ENCODE data around the gene ADIPOR2.
"Not testable (repeated sequence)": the region's sequence is repeated elsewhere in the genome, so short reads cannot be mapped to it uniquely, and the experiment has no call there.

The ADIPOR2 gene

GRCh38 chr12:1703771-1704722 is 13.2 kb downstream of the ADIPOR2 start:
- TF ChIP-seq CTCF (IDR thresholded peaks at IDR 0.05; ENCODE audit: insufficient read depth, low read length, poor library complexity, severe bottlenecking): no peak
- H3K4me3 ChIP-seq (replicated peaks; ENCODE audit: low read depth, low read length): no peak overlapping the region
- H3K36me3 ChIP-seq (ENCODE audit: control insufficient read depth, insufficient read depth, low read length): no peaks in the 10 kb centered on the region
- DNase-seq (ENCODE audit: extremely low read depth, insufficient read length): no peak
- H3K27me3 ChIP-seq (replicated peaks; ENCODE audit: control insufficient read depth, insufficient read depth, low read length): no peaks in the 10 kb centered on the region

GRCh38 chr12:1705774-1706631 is 15.1 kb downstream of the ADIPOR2 start:
- no peak for DNase-seq (ENCODE audit: extremely low read depth, insufficient read length)
- no peak overlapping the region for H3K4me3 ChIP-seq (replicated peaks; ENCODE audit: low read depth, low read length)
- no peak for TF ChIP-seq CTCF (IDR thresholded peaks at IDR 0.05; ENCODE audit: insufficient read depth, low read length, poor library complexity, severe bottlenecking)
- no peaks in the 10 kb centered on the region for H3K36me3 ChIP-seq (ENCODE audit: control insufficient read depth, insufficient read depth, low read length)
- no peaks in the 10 kb centered on the region for H3K27me3 ChIP-seq (replicated peaks; ENCODE audit: control insufficient read depth, insufficient read depth, low read length)

- DNase-seq (ENCODE audit: extremely low read depth, insufficient read length): no peak
- H3K27me3 ChIP-seq (replicated peaks; ENCODE audit: control insufficient read depth, insufficient read depth, low read length): no peaks in the 10 kb centered on the region
- no peak for TF ChIP-seq CTCF (IDR thresholded peaks at IDR 0.05; ENCODE audit: insufficient read depth, low read length, poor library complexity, severe bottlenecking)
- H3K4me3 ChIP-seq (replicated peaks; ENCODE audit: low read depth, low read length): no peak overlapping the region
- no peaks in the 10 kb centered on the region for H3K36me3 ChIP-seq (ENCODE audit: control insufficient read depth, insufficient read depth, low read length)
Observed at GRCh38 chr12:1706632-1706980, 15.7 kb downstream of the ADIPOR2 start.

- DNase-seq (ENCODE audit: extremely low read depth, insufficient read length): no peak
- Histone ChIP-seq H3K27me3 (replicated peaks; ENCODE audit: control insufficient read depth, insufficient read depth, low read length) (no peaks in the 10 kb centered on the region), H3K36me3 (ENCODE audit: control insufficient read depth, insufficient read depth, low read length) (no peaks in the 10 kb centered on the region), H3K4me3 (replicated peaks; ENCODE audit: low read depth, low read length) (no peak overlapping the region)
- no peak for TF ChIP-seq CTCF (IDR thresholded peaks at IDR 0.05; ENCODE audit: insufficient read depth, low read length, poor library complexity, severe bottlenecking)
Observed at GRCh38 chr12:1707051-1707450, 16.2 kb downstream of the ADIPOR2 start.

- H3K36me3 ChIP-seq (ENCODE audit: control insufficient read depth, insufficient read depth, low read length); H3K27me3 ChIP-seq (replicated peaks; ENCODE audit: control insufficient read depth, insufficient read depth, low read length); DNase-seq (ENCODE audit: extremely low read depth, insufficient read length); H3K4me3 ChIP-seq (replicated peaks; ENCODE audit: low read depth, low read length): not testable (repeated sequence)
Observed at GRCh38 chr12:1709968-1710367, 19.1 kb downstream of the ADIPOR2 start.

GRCh38 chr12:1710870-1711269 is 20.0 kb downstream of the ADIPOR2 start:
- not testable (repeated sequence) for H3K36me3 ChIP-seq (ENCODE audit: control insufficient read depth, insufficient read depth, low read length); H3K27me3 ChIP-seq (replicated peaks; ENCODE audit: control insufficient read depth, insufficient read depth, low read length); H3K4me3 ChIP-seq (replicated peaks; ENCODE audit: low read depth, low read length); DNase-seq (ENCODE audit: extremely low read depth, insufficient read length)

GRCh38 chr12:1711536-1712211 is 20.8 kb downstream of the ADIPOR2 start:
- not testable (repeated sequence) for H3K27me3 ChIP-seq (replicated peaks; ENCODE audit: control insufficient read depth, insufficient read depth, low read length); DNase-seq (ENCODE audit: extremely low read depth, insufficient read length); H3K4me3 ChIP-seq (replicated peaks; ENCODE audit: low read depth, low read length); H3K36me3 ChIP-seq (ENCODE audit: control insufficient read depth, insufficient read depth, low read length)

- not testable (repeated sequence) for DNase-seq (ENCODE audit: extremely low read depth, insufficient read length); H3K27me3 ChIP-seq (replicated peaks; ENCODE audit: control insufficient read depth, insufficient read depth, low read length); H3K36me3 ChIP-seq (ENCODE audit: control insufficient read depth, insufficient read depth, low read length)
Observed at GRCh38 chr12:1712305-1712704, 21.4 kb downstream of the ADIPOR2 start.

GRCh38 chr12:1712852-1713251 is 22.0 kb downstream of the ADIPOR2 start:
- not testable (repeated sequence) for H3K36me3 ChIP-seq (ENCODE audit: control insufficient read depth, insufficient read depth, low read length); DNase-seq (ENCODE audit: extremely low read depth, insufficient read length); H3K4me3 ChIP-seq (replicated peaks; ENCODE audit: low read depth, low read length)

More at GRCh38 chr12:1712305-1712704, 21.4 kb downstream of the ADIPOR2 start:
- not testable (repeated sequence) for H3K4me3 ChIP-seq (replicated peaks; ENCODE audit: low read depth, low read length)

More at GRCh38 chr12:1712852-1713251, 22.0 kb downstream of the ADIPOR2 start:
- not testable (repeated sequence) for H3K27me3 ChIP-seq (replicated peaks; ENCODE audit: control insufficient read depth, insufficient read depth, low read length)

All from GM06990 (cell line).